Aorta (tissue), 5 donors: ENCODE results near the gene PARP16. TPM values are rescaled to one million over a fixed set of nuclear protein-coding genes. Genes with fewer than 3 reads are reported as not detected.

ENCODE experiments used
- ATAC-seq: fragments of 200-7000 bp; cut with Tn5 transposase; one replicate; pipeline ENCODE4 v1.9.1; 2022; ENCODE audit warnings: moderate library complexity; ENCODE audit not compliant: low FRiP score
- DNase-seq, 2 donors: peaks; one replicate each; pipeline ENCODE4 v3.0.0-alpha.2; 2020
- H3K27ac ChIP-seq, 2 donors: one replicate each; pipeline ENCODE4 v1.5.1; 2013; ENCODE audit warnings: low read length in 2 of 2, mild to moderate bottlenecking in 2 of 2, moderate library complexity in 2 of 2, control low read depth in 1 of 2, inconsistent platforms in 1 of 2, low read depth in 1 of 2
- H3K27me3 ChIP-seq, 2 donors: one replicate each; pipeline ENCODE4 v1.6.1; 2013; ENCODE audit warnings: control low read depth in 1 of 2, low read length in 1 of 2, mild to moderate bottlenecking in 1 of 2, moderate library complexity in 1 of 2; ENCODE audit not compliant: insufficient read depth in 2 of 2, control insufficient read depth in 1 of 2
- H3K36me3 ChIP-seq, 2 donors: one replicate each; pipeline ENCODE4 v1.6.1; 2013; ENCODE audit warnings: control low read depth in 1 of 2, low read length in 1 of 2, mild to moderate bottlenecking in 1 of 2; ENCODE audit not compliant: insufficient read depth in 2 of 2, control insufficient read depth in 1 of 2
- H3K4me1 ChIP-seq, 2 donors: one replicate each; pipeline ENCODE4 v1.6.1; 2013; ENCODE audit warnings: low read length in 2 of 2, control low read depth in 1 of 2, mild to moderate bottlenecking in 1 of 2, moderate library complexity in 1 of 2; ENCODE audit not compliant: insufficient read depth in 2 of 2, control insufficient read depth in 1 of 2
- H3K4me3 ChIP-seq, 2 donors: one replicate each; pipeline ENCODE4 v1.5.1; 2013; ENCODE audit warnings: low read length in 2 of 2, control low read depth in 1 of 2, mild to moderate bottlenecking in 1 of 2
- H3K9me3 ChIP-seq: one replicate; pipeline ENCODE4 v1.6.1; 2013; ENCODE audit warnings: mild to moderate bottlenecking, low read length; ENCODE audit not compliant: control insufficient read depth
- WGBS, 2 donors: extraction: QIAGEN DNeasy Blood & Tissue Kit; methylation state at CpG; one replicate each; pipeline ENCODE4 v1.1.7; 2013; 5-methylcytosine and 5-hydroxymethylcytosine counted together
- intact Hi-C, 2 donors: fragments of 100-400 bp; cut with DNase I; formaldehyde crosslinking; loops; one replicate each; pipeline versions ENCODE4 v1.14.2 to v1.15.0; 2022
- polyA plus RNA-seq, 2 donors: library from polyadenylated mRNA; stranded (reverse); fragments of 200-250 nt; gene quantifications; one replicate each; pipeline ENCODE4 v1.2.3, GENCODE V29; 2013
- total RNA-seq, 2 donors: library from RNA; stranded (reverse); fragmentation: NEBNext Ultra II Directional; extraction: Animal tissue kit (Norgen Biotek cat#: 25700); gene quantifications; one replicate each; pipeline ENCODE4 v1.2.1, GENCODE V29; 2021
- donor health status: healthy with polysubstance abuse.
- donor health status: Bipolar disorder and iron deficiency.
- donor health status: DM: no; HTN: no; CAD: no.
- donor health status: DM: no; HTN: no; CAD: no.
- donor health status: DM: yes; HTN: yes; CAD: no.

Gene PARP16
- total and polyA plus RNA-seq, 4 donors: 5.3 to 11.5 (median 6.3) TPM

- H3K27ac ChIP-seq: no peak within 1 kb of the TSS
- DNase-seq: no peak
- no peak within 1 kb of the TSS for H3K4me3 ChIP-seq
- WGBS, 2 donors: 70 to 87% methylated on average over 6 to 8 of the region's 8 CpGs
- no peaks in the 10 kb centered on the region for H3K9me3 ChIP-seq
- no peaks in the 10 kb centered on the region for H3K4me1 ChIP-seq
- intact Hi-C loops: no loop called here
- H3K36me3 ChIP-seq: no peaks in the 10 kb centered on the region
- ATAC-seq: no peak
- H3K27me3 ChIP-seq: no peaks in the 10 kb centered on the region
These were observed 75.8 kb downstream of the PARP16 start, which contains the start of gene CILP for GRCh38 chr15:65210770-65211481. Gene CILP, minus strand, starts transcription at chr15:65211473. Its CDS starts 1,718 bp downstream, at chr15:65209755.

- no peaks in the 10 kb centered on the region for H3K9me3 ChIP-seq
- no peak overlapping the region for H3K4me3 ChIP-seq
- no peaks in the 10 kb centered on the region for H3K27me3 ChIP-seq
- ATAC-seq: no peak
- DNase-seq: no peak
- H3K4me1 ChIP-seq: no peaks in the 10 kb centered on the region
- intact Hi-C loops: no loop called here
- no peak overlapping the region for H3K27ac ChIP-seq
- 86 to 87% methylated on average over 17 of the region's 17 CpGs for WGBS, 2 donors
- no peaks in the 10 kb centered on the region for H3K36me3 ChIP-seq
These were observed 76.7 kb downstream of the PARP16 start for GRCh38 chr15:65209701-65210643.

- no peaks in the 10 kb centered on the region for H3K9me3 ChIP-seq
- intact Hi-C loops: no loop called here
- H3K27me3 ChIP-seq: no peaks in the 10 kb centered on the region
- H3K4me3 ChIP-seq: no peak overlapping the region
- H3K36me3 ChIP-seq: no peaks in the 10 kb centered on the region
- DNase-seq (no peak), ATAC-seq (no peak)
- H3K4me1 ChIP-seq: no peaks in the 10 kb centered on the region
- no peak overlapping the region for H3K27ac ChIP-seq
- 96 to 98% methylated on average over 2 of the region's 2 CpGs for WGBS, 2 donors
These were observed 78.0 kb downstream of the PARP16 start for GRCh38 chr15:65208647-65209046.

Other genes with a start within 250 kb of the PARP16 start
- gene SLC51B, start 241.5 kb downstream of the PARP16 start, total RNA-seq: not detected
- 10 to 100 TPM in 1 of 2 donors, not detected in 1; 31.4 TPM for gene SLC51B, start 241.5 kb downstream of the PARP16 start, polyA plus RNA-seq
- gene RASL12, start 218.9 kb downstream of the PARP16 start, total RNA-seq: 100 to 1,000 TPM in 1 of 2 donors, 10 to 100 TPM in 1; 86.9 to 171 TPM
- 10 to 100 TPM; 51.3 to 82.1 TPM for gene RASL12, start 218.9 kb downstream of the PARP16 start, polyA plus RNA-seq
- gene KBTBD13, start 210.1 kb downstream of the PARP16 start, total RNA-seq: 1 to 10 TPM; 1.5 TPM
- gene KBTBD13, start 210.1 kb downstream of the PARP16 start, polyA plus RNA-seq: under 1 TPM; 0.05 to 0.25 TPM
- gene UBAP1L, start 171.7 kb downstream of the PARP16 start, total RNA-seq: 10 to 100 TPM in 1 of 2 donors, 1 to 10 TPM in 1; 5.4 to 10.3 TPM
- gene UBAP1L, start 171.7 kb downstream of the PARP16 start, polyA plus RNA-seq: 1 to 10 TPM in 1 of 2 donors, under 1 TPM in 1; 0.88 to 8.6 TPM
- 10 to 100 TPM; 18.3 to 34.0 TPM for gene PDCD7, start 153.1 kb downstream of the PARP16 start, total RNA-seq
- 10 to 100 TPM; 11.1 to 13.8 TPM for gene PDCD7, start 153.1 kb downstream of the PARP16 start, polyA plus RNA-seq
- gene CLPX, start 101.5 kb downstream of the PARP16 start, total RNA-seq: 10 to 100 TPM; 33.4 to 43.9 TPM
- gene CLPX, start 101.5 kb downstream of the PARP16 start, polyA plus RNA-seq: 10 to 100 TPM; 11.0 to 19.8 TPM
- 100 to 1,000 TPM in 1 of 2 donors, under 1 TPM in 1; 0.84 to 170 TPM for gene CILP, start 75.4 kb downstream of the PARP16 start, total RNA-seq
- gene CILP, start 75.4 kb downstream of the PARP16 start, polyA plus RNA-seq: 1 to 10 TPM in 1 of 2 donors, under 1 TPM in 1; 0.28 to 2.6 TPM
- gene RNU5A-1, start 9.2 kb upstream of the PARP16 start, total RNA-seq: not detected
- not detected for gene RNU5A-1, start 9.2 kb upstream of the PARP16 start, polyA plus RNA-seq
- gene RNU5B-1, start 17.8 kb upstream of the PARP16 start, total RNA-seq: 10 to 100 TPM; 18.7 to 40.6 TPM
- gene RNU5B-1, start 17.8 kb upstream of the PARP16 start, polyA plus RNA-seq: not detected
- gene IGDCC3, start 91.1 kb upstream of the PARP16 start, total RNA-seq: not detected
- not detected for gene IGDCC3, start 91.1 kb upstream of the PARP16 start, polyA plus RNA-seq
- 10 to 100 TPM in 1 of 2 donors, under 1 TPM in 1; 0.45 to 14.2 TPM for gene IGDCC4, start 136.1 kb upstream of the PARP16 start, total RNA-seq
- not detected for gene IGDCC4, start 136.1 kb upstream of the PARP16 start, polyA plus RNA-seq
- gene DPP8, start 230.8 kb upstream of the PARP16 start, total RNA-seq: 10 to 100 TPM; 36.8 to 43.7 TPM
- gene DPP8, start 230.8 kb upstream of the PARP16 start, polyA plus RNA-seq: 10 to 100 TPM; 10.6 to 14.5 TPM
- 10 to 100 TPM; 16.1 to 34.2 TPM for gene HACD3, start 243.6 kb upstream of the PARP16 start, total RNA-seq
- gene HACD3, start 243.6 kb upstream of the PARP16 start, polyA plus RNA-seq: 10 to 100 TPM in 1 of 2 donors, 1 to 10 TPM in 1; 9.6 to 14.6 TPM